NCI-H2196 (cell line): ENCODE data around the gene BANP.

Experiments used
- DNase-seq: peaks from one replicate; lab custom pipeline; 2025; ENCODE audit not compliant: unreplicated experiment; lab: John Stamatoyannopoulos, UW

Gene BANP

DNA sequence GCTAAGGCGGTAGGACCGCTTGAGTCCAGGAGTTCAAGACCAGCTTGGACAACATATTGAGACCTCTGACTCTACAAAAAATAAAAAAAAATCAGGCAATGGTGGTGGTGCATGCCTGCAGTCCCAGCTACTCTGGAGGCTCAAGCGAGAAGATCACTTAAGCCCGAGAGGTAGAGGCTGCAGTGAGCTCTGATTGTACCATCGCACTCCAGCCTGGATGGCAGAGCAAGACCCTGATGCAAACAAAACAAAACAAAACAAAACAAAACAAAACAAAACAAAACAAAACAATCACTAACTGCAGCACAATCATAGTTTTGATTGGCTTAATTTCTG, 2.5 kb upstream of the BANP start:
- DNase-seq = no peak

- no peak for DNase-seq
Measured at GRCh38 chr16:87949071-87949744, 2.0 kb upstream of the BANP start.

- no peak for DNase-seq
Measured at GRCh38 chr16:87951552-87952538, 611 bp downstream of the BANP start.

DNA sequence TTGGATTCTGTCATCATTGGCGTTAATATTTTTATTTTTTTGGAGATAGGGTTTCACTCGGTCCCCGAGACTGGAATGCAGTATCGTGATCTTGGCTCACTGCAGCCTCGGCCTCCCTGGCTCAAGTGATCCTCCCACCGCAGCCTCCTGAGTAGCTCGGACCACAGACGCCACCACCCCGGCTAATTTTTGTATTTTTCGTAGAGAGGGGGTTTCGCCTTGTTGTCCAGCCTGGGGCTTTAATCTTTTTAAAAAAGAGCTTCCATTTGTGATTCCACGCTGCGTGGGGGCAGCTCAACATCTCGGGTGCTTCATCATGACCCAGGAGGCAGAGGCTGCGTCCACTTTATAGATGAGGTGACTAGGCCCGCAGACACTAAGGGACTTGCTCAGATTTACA, 1.5 kb downstream of the BANP start:
- no peak for DNase-seq

DNA sequence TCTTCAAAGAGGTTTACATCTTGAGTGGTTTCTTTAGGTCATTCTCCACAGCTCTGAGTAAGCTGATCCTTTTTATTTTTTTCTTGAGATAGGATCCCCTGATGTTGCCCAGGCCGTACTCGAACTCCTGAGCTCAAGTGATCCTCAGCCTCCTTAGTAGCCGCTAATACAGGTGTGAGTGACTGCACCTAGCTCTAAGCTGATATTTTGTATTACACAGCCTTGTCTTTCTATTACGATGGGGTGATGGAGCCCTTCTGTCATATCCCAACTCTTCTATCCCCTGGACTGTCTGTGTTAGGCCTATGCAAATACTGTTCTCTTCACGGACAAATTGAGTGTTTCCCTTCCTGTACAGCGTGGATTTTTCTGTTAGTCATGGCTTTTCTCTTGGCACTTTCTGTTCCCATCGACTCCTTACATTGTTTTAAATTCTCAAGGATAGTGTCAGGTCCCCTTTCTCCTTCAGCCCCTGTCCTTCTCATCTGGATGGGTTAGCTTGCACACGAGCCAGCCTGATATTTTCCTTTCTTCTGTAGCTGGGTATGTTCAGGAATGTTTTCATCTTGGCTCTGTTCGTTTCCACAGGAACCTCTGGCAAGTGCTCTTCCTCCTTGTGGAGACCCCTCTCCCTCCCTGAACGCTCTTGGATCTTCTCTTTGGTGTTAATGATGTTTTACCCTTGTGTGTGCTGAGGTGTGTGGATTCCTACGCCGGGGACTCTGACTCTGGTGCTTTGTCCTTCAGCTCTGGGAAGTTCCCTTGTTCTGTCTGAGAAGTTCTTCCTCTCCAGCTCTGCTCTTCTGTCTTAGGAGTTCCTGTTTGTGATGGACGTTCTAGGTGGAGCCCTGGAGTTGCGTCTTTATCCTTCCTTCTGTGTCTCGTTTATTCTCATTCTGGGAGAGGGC, 2.3 kb downstream of the BANP start:
- no peak for DNase-seq

DNA sequence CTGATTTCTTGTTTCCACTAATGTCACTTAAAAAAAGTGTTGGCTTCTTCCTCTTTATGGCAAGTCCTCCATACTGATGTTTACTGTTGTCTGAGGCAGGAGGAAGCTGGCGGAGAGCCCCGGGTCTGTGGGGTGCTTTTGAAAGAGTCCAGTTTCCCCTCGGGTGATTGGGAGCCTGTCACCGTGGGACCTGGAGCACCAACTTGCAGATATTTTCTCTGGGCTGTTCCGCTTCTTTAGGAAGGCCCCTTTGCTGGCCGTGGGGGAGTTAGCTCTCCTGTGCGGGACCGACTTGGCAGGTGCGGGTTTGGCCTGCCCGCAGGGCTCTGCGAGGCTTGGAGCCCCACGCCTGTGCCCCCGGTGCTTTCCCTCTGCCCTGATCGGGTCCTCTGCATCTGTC, 3.1 kb downstream of the BANP start:
- no peak for DNase-seq

DNA sequence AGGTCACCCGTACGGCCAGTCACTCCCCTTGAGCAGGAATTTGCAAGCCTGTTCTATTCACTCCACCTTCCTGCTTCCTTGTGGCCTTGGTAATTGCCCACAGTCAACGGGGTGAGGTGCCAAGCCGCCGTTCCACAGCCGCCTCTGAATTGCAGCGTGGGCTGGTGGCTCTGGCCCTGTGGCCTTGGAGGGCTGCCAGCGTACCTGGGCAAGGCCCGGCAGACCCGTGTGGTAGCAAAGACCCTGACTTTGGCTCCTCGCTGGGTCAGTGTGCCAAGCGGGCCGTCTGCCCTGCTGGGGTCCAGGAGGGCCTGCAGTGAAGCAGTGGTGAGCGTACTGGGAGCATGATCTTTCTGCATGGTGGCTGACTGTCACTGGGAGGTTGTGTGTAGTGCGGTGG, 3.6 kb downstream of the BANP start:
- DNase-seq = no peak

- DNase-seq = no peak
Measured at GRCh38 chr16:87955302-87956097, 4.3 kb downstream of the BANP start.

DNA sequence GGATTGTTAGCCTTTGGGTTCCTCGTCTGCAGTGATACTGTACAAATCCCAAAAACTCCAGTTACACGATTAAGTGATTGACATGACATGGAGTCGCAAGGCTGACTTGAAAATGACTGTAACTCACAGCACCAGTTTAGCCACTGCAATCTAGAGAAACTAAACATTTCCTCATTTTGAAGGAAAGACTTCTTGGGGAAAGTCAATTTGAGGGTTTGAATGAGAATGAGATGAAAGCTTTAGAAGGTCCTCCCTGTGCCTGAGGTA, 4.8 kb downstream of the BANP start:
- no peak for DNase-seq

DNA sequence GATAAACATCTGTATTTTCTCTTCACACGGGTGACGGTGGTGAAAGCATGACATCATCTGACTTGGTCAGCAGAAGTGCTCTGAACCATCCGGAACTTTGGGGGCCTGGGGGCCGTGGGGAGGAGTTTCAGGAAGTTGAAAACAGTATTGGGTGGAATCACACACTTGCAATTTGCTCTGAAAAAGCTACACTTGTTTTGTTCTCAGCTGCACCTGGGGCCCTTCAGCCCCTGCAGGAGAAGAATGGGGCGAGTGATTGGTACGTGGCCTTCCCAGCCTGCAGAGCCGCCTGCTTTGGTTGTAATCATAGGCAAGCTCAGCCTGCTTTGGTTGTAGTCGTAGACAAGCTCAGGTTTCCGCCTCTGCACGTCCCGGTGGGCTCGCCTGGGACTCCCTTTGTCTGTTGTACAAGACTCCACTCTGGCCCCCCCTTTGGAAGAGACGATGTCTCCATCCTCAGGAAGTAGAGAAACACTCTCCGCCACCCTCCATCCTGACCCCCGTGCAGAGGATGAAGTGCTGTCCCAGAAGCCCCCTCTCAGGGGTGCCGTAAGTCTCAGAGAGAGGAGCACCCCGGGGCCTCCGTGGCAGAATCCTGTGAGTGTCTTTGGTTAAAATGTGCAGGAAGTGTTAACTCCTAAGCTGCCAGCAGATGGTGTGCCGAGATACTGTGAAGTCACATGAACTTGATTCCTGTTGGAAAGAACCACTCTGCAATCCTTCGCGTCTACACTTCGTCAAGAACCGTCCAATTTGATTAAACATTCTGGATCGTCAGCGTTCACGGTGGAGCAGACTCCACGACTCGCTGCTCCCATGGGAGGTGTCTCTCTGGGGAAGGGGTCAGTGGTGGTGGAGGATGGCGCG, 5.4 kb downstream of the BANP start:
- no peak for DNase-seq

- no peak for DNase-seq
Measured at GRCh38 chr16:87957296-87958094, 6.3 kb downstream of the BANP start.

DNA sequence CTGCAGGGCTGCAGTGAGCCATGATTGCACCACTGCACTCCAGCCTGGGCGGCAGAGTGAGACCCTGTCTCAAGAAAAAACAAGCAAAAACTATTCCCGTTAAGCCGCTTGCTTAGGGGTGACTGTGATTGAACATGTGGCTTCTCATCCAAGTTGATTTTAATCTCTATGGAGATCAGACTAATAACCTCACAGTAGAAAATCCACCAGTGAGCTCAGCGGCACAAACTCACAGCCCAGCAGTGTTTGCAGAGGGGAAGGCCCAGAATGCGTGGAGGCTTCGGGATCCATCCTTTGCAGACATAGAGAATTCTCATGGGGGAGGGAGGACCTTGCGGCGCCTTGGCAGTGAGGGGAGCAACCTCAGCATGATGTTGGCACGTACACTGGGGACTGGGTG, 7.4 kb downstream of the BANP start:
- no peak for DNase-seq

GRCh38 chr16:87959391-87959990, 8.3 kb downstream of the BANP start:
- DNase-seq = no peak

GRCh38 chr16:87960296-87960695, 9.1 kb downstream of the BANP start:
- DNase-seq = no peak

- DNase-seq = no peak
Measured at GRCh38 chr16:87960852-87961251, 9.6 kb downstream of the BANP start.

DNA sequence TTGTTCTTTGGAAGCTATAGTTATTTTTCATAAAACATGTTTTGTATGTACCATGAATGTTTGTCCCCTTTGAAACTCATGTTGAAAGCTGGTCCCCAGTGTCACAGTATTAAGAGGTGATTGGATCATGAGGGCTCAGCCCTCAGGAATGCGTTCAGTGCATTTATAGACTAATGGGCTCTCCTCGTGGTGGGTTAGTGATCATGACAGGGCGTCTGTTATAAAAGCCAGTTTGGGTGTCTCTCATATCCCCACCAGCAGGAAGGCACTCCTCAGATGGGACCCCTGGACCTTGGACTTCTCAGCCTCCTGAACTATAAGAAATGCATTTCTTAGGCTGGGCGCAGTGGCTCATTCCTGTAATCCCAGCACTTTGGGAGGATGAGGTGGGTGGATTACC, 10.4 kb downstream of the BANP start:
- no peak for DNase-seq

DNA sequence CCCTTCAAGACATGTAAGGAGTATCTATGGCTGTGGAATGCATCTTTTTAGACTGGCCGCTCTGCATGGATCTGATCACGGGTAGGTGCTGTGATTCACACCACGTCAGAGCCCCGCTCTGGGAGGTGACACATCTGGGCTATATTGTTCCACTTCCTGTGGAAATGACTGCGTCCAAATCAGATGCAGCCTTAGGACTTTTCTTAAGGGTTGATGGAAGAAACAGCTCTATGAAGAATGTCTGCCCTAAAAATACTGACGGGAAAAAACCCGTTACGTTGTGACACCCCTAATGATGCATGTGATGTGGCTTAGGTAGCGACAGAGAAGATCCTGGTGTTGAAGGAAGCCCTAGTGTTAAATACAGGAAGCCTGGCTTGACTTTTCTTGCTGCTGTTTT, 12.2 kb downstream of the BANP start:
- DNase-seq = no peak

GRCh38 chr16:87964049-87964659, 12.9 kb downstream of the BANP start:
- no peak for DNase-seq
